ENCODE results near the gene VSIG10L.

- no peak for TF ChIP-seq CTCF (IDR thresholded peaks at IDR 0.05)
- TF ChIP-seq POLR2A (IDR thresholded peaks at IDR 0.05), result no peak
Measured at GRCh38 chr19:51357952-51358351, 16.0 kb upstream of the VSIG10L start.

Data from body of pancreas (tissue), 4 donors.